Measurements from ENCODE around the gene ZNF668.
"Not testable (repeated sequence)": the region's sequence is repeated elsewhere in the genome, so short reads cannot be mapped to it uniquely, and the experiment has no call there.

DNA sequence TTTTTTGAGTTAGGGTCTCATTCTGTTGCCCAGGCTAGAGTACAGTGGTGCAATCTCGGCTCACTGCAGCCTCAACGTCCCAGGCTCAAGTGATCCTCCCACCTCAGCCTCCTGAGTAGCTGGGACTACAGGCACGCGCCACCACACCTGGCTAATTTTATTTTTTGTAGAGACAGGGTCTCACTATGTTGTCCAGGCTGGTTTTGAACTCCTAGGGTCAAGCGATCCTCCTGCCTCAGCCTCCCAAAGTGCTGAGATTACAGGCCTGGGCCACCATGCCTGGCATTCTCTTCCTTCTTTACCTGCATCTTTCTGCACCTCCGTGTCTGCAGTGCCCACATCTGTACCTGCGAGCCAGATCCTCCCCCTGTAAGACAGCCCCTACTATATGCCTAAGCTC, 62.2 kb downstream of the ZNF668 start:
- not testable (repeated sequence) for TF ChIP-seq POLR2AphosphoS5, POLR2A (IDR thresholded peaks at IDR 0.05)
- TF ChIP-seq, protein P1, sequence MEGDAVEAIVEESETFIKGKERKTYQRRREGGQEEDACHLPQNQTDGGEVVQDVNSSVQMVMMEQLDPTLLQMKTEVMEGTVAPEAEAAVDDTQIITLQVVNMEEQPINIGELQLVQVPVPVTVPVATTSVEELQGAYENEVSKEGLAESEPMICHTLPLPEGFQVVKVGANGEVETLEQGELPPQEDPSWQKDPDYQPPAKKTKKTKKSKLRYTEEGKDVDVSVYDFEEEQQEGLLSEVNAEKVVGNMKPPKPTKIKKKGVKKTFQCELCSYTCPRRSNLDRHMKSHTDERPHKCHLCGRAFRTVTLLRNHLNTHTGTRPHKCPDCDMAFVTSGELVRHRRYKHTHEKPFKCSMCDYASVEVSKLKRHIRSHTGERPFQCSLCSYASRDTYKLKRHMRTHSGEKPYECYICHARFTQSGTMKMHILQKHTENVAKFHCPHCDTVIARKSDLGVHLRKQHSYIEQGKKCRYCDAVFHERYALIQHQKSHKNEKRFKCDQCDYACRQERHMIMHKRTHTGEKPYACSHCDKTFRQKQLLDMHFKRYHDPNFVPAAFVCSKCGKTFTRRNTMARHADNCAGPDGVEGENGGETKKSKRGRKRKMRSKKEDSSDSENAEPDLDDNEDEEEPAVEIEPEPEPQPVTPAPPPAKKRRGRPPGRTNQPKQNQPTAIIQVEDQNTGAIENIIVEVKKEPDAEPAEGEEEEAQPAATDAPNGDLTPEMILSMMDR (IDR thresholded peaks at IDR 0.05) = not testable (repeated sequence)
